H9 (cell line): ENCODE measurements around the gene CERS4. TPM values are rescaled to one million over a fixed set of nuclear protein-coding genes. Genes with fewer than 3 reads are reported as not detected.

Experiments used
- DNase-seq: peaks from one replicate; pipeline ENCODE4 v3.0.0-alpha.2; 2017
- H2AFZ ChIP-seq: one replicate; pipeline ENCODE4 v1.6.1; 2013; ENCODE audit warnings: mild to moderate bottlenecking, low read length, control low read depth, moderate library complexity
- H2AK5ac ChIP-seq: 2 replicates; pipeline ENCODE4 v1.6.1; 2013; ENCODE audit warnings: low read length, control low read depth, mixed read lengths; ENCODE audit not compliant: insufficient read length
- H2BK120ac ChIP-seq: one replicate; pipeline ENCODE4 v1.6.1; 2013; ENCODE audit warnings: low read depth, mild to moderate bottlenecking, low read length, control low read depth, inconsistent platforms; ENCODE audit not compliant: poor library complexity, severe bottlenecking
- H2BK12ac ChIP-seq: 2 replicates; pipeline ENCODE4 v1.6.1; 2013; ENCODE audit warnings: low read length, control low read depth, mixed read lengths, low read depth; ENCODE audit not compliant: insufficient read length
- H2BK15ac ChIP-seq: 2 replicates; pipeline ENCODE4 v1.6.1; 2013; ENCODE audit warnings: low read depth, low read length, control low read depth
- H2BK20ac ChIP-seq: one replicate; pipeline ENCODE4 v1.6.1; 2013; ENCODE audit warnings: low read depth, mild to moderate bottlenecking, low read length, control low read depth, inconsistent platforms; ENCODE audit not compliant: poor library complexity, severe bottlenecking
- H2BK5ac ChIP-seq: 2 replicates; pipeline ENCODE4 v1.6.1; 2013; ENCODE audit warnings: low read length, control low read depth, mixed read lengths; ENCODE audit not compliant: insufficient read length
- H3K14ac ChIP-seq: 2 replicates; pipeline ENCODE4 v1.6.1; 2013; ENCODE audit warnings: low read length, control low read depth; ENCODE audit not compliant: insufficient read depth
- H3K18ac ChIP-seq: 2 replicates; pipeline ENCODE4 v1.6.1; 2013; ENCODE audit warnings: low read depth, mild to moderate bottlenecking, mixed read lengths, low read length, control low read depth; ENCODE audit not compliant: insufficient read length
- H3K23ac ChIP-seq: 2 replicates; pipeline ENCODE4 v1.6.1; 2013; ENCODE audit warnings: low read length, control low read depth, mixed read lengths, low read depth; ENCODE audit not compliant: insufficient read length
- H3K23me2 ChIP-seq: 2 replicates; pipeline ENCODE4 v1.6.1; 2013; ENCODE audit warnings: low read depth, mild to moderate bottlenecking, mixed read lengths, low read length, control low read depth; ENCODE audit not compliant: insufficient read length, poor library complexity, severe bottlenecking
- H3K27ac ChIP-seq: 2 replicates; pipeline ENCODE4 v1.5.1; 2013; ENCODE audit warnings: low read length, control low read depth, mixed read lengths, low read depth; ENCODE audit not compliant: insufficient read length
- H3K27me3 ChIP-seq: 2 replicates; pipeline ENCODE4 v1.6.1; 2013; ENCODE audit warnings: low read length, control low read depth, inconsistent platforms; ENCODE audit not compliant: insufficient read depth
- H3K4ac ChIP-seq: 2 replicates; pipeline ENCODE4 v1.6.1; 2013; ENCODE audit warnings: low read depth, mild to moderate bottlenecking, control low read depth, inconsistent platforms, low read length, moderate library complexity
- H3K4me1 ChIP-seq: 2 replicates; pipeline ENCODE4 v1.6.1; 2013; ENCODE audit warnings: low read length, control low read depth, inconsistent platforms; ENCODE audit not compliant: insufficient read depth
- H3K4me2 ChIP-seq: 2 replicates; pipeline ENCODE4 v1.6.1; 2013; ENCODE audit warnings: low read length, control low read depth, mixed read lengths; ENCODE audit not compliant: insufficient read length, insufficient read depth
- H3K56ac ChIP-seq: 2 replicates; pipeline ENCODE4 v1.6.1; 2013; ENCODE audit warnings: low read depth, mild to moderate bottlenecking, mixed read lengths, low read length, control low read depth; ENCODE audit not compliant: insufficient read length
- H3K79me1 ChIP-seq: 2 replicates; pipeline ENCODE4 v1.6.1; 2013; ENCODE audit warnings: low read depth, mild to moderate bottlenecking, moderate library complexity, low read length, control low read depth, inconsistent platforms; ENCODE audit not compliant: insufficient read depth, poor library complexity, severe bottlenecking
- H3K79me2 ChIP-seq: 2 replicates; pipeline ENCODE4 v1.6.1; 2013; ENCODE audit warnings: low read length, control low read depth, inconsistent platforms; ENCODE audit not compliant: insufficient read depth
- H3K9ac ChIP-seq: 2 replicates; pipeline ENCODE4 v1.6.1; 2013; ENCODE audit warnings: low read length, control low read depth, mixed read lengths; ENCODE audit not compliant: insufficient read length; ENCODE audit errors: extremely low read depth
- H3K9me3 ChIP-seq: one replicate; pipeline ENCODE4 v1.6.1; 2013; ENCODE audit warnings: low read depth, low read length, inconsistent platforms; ENCODE audit not compliant: control insufficient read depth
- H3T11ph ChIP-seq: one replicate; pipeline ENCODE4 v1.6.1; 2013; ENCODE audit warnings: mild to moderate bottlenecking, low read length, control low read depth, inconsistent platforms
- H4K20me1 ChIP-seq: one replicate; pipeline ENCODE4 v1.6.1; 2013; ENCODE audit not compliant: control insufficient read depth, insufficient read length, insufficient read depth
- H4K5ac ChIP-seq: 2 replicates; pipeline ENCODE4 v1.6.1; 2013; ENCODE audit warnings: low read depth, mild to moderate bottlenecking, mixed read lengths, low read length, control low read depth; ENCODE audit not compliant: insufficient read length
- H4K8ac ChIP-seq: replicated peaks from 2 replicates; pipeline ENCODE4 v1.6.1; 2013; ENCODE audit warnings: low read length, control low read depth, mixed read lengths, low read depth; ENCODE audit not compliant: insufficient read length
- H4K91ac ChIP-seq: 2 replicates; pipeline ENCODE4 v1.6.1; 2013; ENCODE audit warnings: low read depth, mild to moderate bottlenecking, moderate library complexity, mixed read lengths, low read length, control low read depth; ENCODE audit not compliant: insufficient read length
- H3K27ac Mint-ChIP-seq, 3 experiments: 2 replicates in 2 of 3; 3 replicates in 1 of 3; pipeline ENCODE4 v1.8.0; 2020 to 2021; ENCODE audit warnings: mixed read lengths in 3 of 3, mild to moderate bottlenecking in 1 of 3, moderate library complexity in 1 of 3
- H3K27me3 Mint-ChIP-seq: 2 replicates; pipeline ENCODE4 v1.8.0; 2021; ENCODE audit warnings: low read depth, mild to moderate bottlenecking, moderate library complexity, mixed read lengths
- H3K36me3 Mint-ChIP-seq, 3 experiments: 2 replicates in 2 of 3; 3 replicates in 1 of 3; pipeline ENCODE4 v1.8.0; 2020 to 2021; ENCODE audit warnings: low read depth in 3 of 3, mixed read lengths in 3 of 3; ENCODE audit not compliant: insufficient read depth in 1 of 3
- H3K4me1 Mint-ChIP-seq, 2 experiments: 2 replicates each; pipeline ENCODE4 v1.8.0; 2020; ENCODE audit warnings: mixed read lengths in 2 of 2
- H3K4me3 Mint-ChIP-seq, 2 experiments: 2 replicates in 1 of 2; 3 replicates in 1 of 2; pipeline ENCODE4 v1.8.0; 2020 to 2021; ENCODE audit warnings: mild to moderate bottlenecking in 2 of 2, mixed read lengths in 2 of 2, moderate library complexity in 1 of 2
- H3K9me3 Mint-ChIP-seq, 2 experiments: 2 replicates in 1 of 2; 3 replicates in 1 of 2; pipeline ENCODE4 v1.8.0; 2020; ENCODE audit warnings: mild to moderate bottlenecking in 2 of 2, mixed read lengths in 2 of 2, moderate library complexity in 1 of 2
- WGBS: extraction: QIAGEN DNeasy Blood & Tissue Kit; methylation state at CpG from one replicate; pipeline ENCODE4 v1.1.7; 2013; ENCODE audit warnings: missing lambda C conversion rate, low lambda C conversion rate, mixed read lengths; ENCODE audit not compliant: insufficient read length; ENCODE audit errors: extremely low coverage; 5-methylcytosine and 5-hydroxymethylcytosine counted together
- total RNA-seq: library from RNA; stranded (reverse); gene quantifications from 2 replicates; pipeline ENCODE4 v1.2.1, GENCODE V29; 2021
- TF ChIP-seq, protein P1 (sequence below): fragments of 200-600 bp; sonication (generic); conservative IDR thresholded peaks from 3 replicates; pipeline ENCODE4 v1.8.0; 2021; ENCODE audit warnings: antibody characterized with exemption, mild to moderate bottlenecking

CERS4 gene
- total RNA-seq, 1 experiment from 2014 or later, result 62.6 TPM

DNA sequence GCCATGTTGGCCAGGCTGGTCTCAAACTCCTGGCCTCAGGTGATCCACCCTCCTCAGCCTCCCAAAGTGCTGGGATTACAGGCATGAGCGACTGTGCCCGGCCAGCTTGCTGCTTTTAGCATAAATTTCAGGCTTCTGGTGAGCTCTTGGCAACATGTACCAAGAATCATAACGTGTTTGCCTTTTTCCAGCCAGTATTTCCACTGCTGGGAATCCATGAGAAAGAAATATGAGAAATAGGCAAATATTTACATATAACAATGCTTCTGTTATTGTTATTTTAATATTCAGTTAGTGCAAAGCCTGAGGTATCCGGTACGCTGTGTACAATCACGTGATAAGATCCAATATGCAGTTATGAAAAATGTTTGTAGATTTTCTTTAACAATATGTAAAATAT, 29.2 kb upstream of the CERS4 start:
- no peaks in the 10 kb centered on the region for H3K4me1 Mint-ChIP-seq
- Histone ChIP-seq H2AFZ (no peak overlapping the region), H3K9me3 (no peaks in the 10 kb centered on the region), H2BK12ac (no peak overlapping the region), H4K91ac (no peak overlapping the region), H4K20me1 (no peaks in the 10 kb centered on the region), H3K4me1 (no peaks in the 10 kb centered on the region), H3K27me3 (no peaks in the 10 kb centered on the region), H3T11ph (no peak overlapping the region), H2AK5ac (no peak overlapping the region), H3K18ac (no peak overlapping the region), H3K27ac (no peak overlapping the region), H4K8ac (no peak overlapping the region), H3K4me2 (no peak overlapping the region), H2BK20ac (no peak overlapping the region), H2BK5ac (no peak overlapping the region), H3K14ac (no peak overlapping the region), H3K79me1 (no peaks in the 10 kb centered on the region), H3K56ac (no peak overlapping the region), H2BK120ac (no peak overlapping the region), H3K4ac (no peak overlapping the region), H3K79me2 (no peaks in the 10 kb centered on the region), H3K23me2 (no peaks in the 10 kb centered on the region), H2BK15ac (no peak overlapping the region), H4K5ac (no peak overlapping the region), H3K23ac (no peak overlapping the region), H3K9ac (no peak overlapping the region)
- DNase-seq, result no peak
- no CpG with 5 or more reads among the region's 6 CpGs for WGBS
- H3K27ac Mint-ChIP-seq, result no peak overlapping the region
- no peak overlapping the region for H3K4me3 Mint-ChIP-seq
- no peaks in the 10 kb centered on the region; the same call in 1 of the 2 replicates for H3K27me3 Mint-ChIP-seq
- TF ChIP-seq, protein P1, sequence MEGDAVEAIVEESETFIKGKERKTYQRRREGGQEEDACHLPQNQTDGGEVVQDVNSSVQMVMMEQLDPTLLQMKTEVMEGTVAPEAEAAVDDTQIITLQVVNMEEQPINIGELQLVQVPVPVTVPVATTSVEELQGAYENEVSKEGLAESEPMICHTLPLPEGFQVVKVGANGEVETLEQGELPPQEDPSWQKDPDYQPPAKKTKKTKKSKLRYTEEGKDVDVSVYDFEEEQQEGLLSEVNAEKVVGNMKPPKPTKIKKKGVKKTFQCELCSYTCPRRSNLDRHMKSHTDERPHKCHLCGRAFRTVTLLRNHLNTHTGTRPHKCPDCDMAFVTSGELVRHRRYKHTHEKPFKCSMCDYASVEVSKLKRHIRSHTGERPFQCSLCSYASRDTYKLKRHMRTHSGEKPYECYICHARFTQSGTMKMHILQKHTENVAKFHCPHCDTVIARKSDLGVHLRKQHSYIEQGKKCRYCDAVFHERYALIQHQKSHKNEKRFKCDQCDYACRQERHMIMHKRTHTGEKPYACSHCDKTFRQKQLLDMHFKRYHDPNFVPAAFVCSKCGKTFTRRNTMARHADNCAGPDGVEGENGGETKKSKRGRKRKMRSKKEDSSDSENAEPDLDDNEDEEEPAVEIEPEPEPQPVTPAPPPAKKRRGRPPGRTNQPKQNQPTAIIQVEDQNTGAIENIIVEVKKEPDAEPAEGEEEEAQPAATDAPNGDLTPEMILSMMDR, result no peak
- no peaks in the 10 kb centered on the region for H3K36me3 Mint-ChIP-seq
- no peaks in the 10 kb centered on the region for H3K9me3 Mint-ChIP-seq
